Keratinocyte (primary cell): ENCODE results near the gene MID1.

Experiments used
- EZH2 ChIP-seq: IDR thresholded peaks from one replicate; pipeline ENCODE4 v1.6.1; 2012; ENCODE audit warnings: inconsistent platforms, mild to moderate bottlenecking, low read length, moderate library complexity
- TF ChIP-seq, protein P1 (sequence below), 3 experiments: IDR thresholded peaks in 1 of 3; conservative IDR thresholded peaks in 1 of 3; optimal IDR thresholded peaks in 1 of 3; 2 replicates in 2 of 3; 3 replicates in 1 of 3; pipeline versions ENCODE3 to v1.5.1; 2011; ENCODE audit warnings: low read length in 3 of 3, mild to moderate bottlenecking in 3 of 3, moderate library complexity in 2 of 3, control low read depth in 1 of 3, inconsistent platforms in 1 of 3; ENCODE audit not compliant: insufficient read depth in 2 of 3; ENCODE audit errors: extremely low read depth in 1 of 3

DNA sequence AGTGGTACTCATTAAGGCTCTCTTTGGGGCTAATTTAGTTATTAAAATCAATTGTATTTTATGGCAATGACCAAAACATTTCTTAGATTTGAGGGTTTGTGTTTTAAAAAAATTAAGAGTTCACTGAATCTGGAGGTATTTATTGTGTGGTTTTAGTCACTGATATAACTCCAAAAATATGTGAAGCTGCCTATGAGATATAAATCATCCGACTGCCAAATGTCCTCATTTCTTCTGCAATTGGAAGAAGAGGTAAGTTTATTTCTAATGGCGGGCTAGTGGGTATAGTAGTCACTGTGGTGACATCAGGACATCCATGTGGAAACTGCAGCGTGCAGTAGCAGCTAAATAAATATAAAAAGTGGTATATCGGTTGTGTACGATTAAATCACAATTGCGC lies 205.5 kb downstream of the MID1 start:
- TF ChIP-seq, protein P1, sequence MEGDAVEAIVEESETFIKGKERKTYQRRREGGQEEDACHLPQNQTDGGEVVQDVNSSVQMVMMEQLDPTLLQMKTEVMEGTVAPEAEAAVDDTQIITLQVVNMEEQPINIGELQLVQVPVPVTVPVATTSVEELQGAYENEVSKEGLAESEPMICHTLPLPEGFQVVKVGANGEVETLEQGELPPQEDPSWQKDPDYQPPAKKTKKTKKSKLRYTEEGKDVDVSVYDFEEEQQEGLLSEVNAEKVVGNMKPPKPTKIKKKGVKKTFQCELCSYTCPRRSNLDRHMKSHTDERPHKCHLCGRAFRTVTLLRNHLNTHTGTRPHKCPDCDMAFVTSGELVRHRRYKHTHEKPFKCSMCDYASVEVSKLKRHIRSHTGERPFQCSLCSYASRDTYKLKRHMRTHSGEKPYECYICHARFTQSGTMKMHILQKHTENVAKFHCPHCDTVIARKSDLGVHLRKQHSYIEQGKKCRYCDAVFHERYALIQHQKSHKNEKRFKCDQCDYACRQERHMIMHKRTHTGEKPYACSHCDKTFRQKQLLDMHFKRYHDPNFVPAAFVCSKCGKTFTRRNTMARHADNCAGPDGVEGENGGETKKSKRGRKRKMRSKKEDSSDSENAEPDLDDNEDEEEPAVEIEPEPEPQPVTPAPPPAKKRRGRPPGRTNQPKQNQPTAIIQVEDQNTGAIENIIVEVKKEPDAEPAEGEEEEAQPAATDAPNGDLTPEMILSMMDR (optimal IDR thresholded peaks at IDR 0.05 in 1 of 3, IDR thresholded peaks at IDR 0.05 in 1 of 3, conservative IDR thresholded peaks at IDR 0.05 in 1 of 3; ENCODE audit: extremely low read depth in 1 of 3, insufficient read depth in 2 of 3, low read length in 3 of 3), result no peak
- no peak for TF ChIP-seq EZH2
